Measurements from ENCODE around the gene RTL9.
A peak's percentile ranks its signal among the peaks of the same experiment; 100 is the strongest.

The RTL9 gene

DNA sequence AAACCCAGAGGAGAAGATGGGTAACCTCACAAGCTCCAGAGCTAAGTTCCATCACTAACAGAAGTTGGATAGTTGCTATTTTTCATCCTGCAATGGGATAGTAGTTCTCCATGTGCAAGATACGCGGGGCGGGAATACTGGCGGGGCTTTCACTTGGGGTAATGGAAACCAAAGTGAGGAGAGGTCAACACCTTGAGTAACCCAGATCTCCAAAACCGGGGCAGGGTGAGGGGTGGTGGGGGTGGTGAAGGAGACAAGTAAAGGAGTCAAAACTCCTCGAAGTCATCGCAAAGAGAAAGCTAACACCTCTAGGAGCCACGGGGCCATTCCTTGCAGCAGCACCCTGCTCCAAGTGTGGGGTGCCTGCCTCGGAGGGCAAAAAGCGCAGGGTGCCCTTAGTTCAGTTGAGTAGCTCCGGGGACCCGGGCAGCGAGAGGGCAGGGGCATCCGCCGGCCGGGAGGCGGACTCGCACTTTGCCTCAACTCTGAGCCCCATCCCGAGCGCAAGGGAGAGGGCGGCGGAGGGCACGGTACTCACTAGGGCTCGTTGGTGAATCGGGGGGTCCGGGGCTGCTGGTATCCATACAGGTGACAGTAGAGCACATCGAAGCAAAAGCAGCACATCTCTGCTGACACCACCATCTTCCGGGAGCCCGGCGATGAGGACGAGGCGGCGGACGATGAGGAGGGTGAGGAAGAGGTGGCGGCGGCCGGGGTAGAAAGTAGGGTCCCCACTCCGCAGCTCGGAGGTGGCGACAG is 41.4 kb upstream of the RTL9 start:
- FAIRE-seq (no peak), DNase-seq (ENCODE audit: insufficient read length, low spot score) (no peak)
- TF ChIP-seq, protein P1, sequence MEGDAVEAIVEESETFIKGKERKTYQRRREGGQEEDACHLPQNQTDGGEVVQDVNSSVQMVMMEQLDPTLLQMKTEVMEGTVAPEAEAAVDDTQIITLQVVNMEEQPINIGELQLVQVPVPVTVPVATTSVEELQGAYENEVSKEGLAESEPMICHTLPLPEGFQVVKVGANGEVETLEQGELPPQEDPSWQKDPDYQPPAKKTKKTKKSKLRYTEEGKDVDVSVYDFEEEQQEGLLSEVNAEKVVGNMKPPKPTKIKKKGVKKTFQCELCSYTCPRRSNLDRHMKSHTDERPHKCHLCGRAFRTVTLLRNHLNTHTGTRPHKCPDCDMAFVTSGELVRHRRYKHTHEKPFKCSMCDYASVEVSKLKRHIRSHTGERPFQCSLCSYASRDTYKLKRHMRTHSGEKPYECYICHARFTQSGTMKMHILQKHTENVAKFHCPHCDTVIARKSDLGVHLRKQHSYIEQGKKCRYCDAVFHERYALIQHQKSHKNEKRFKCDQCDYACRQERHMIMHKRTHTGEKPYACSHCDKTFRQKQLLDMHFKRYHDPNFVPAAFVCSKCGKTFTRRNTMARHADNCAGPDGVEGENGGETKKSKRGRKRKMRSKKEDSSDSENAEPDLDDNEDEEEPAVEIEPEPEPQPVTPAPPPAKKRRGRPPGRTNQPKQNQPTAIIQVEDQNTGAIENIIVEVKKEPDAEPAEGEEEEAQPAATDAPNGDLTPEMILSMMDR (IDR thresholded peaks at IDR 0.05; ENCODE audit: insufficient read depth, missing control alignments), result no peak

DNA sequence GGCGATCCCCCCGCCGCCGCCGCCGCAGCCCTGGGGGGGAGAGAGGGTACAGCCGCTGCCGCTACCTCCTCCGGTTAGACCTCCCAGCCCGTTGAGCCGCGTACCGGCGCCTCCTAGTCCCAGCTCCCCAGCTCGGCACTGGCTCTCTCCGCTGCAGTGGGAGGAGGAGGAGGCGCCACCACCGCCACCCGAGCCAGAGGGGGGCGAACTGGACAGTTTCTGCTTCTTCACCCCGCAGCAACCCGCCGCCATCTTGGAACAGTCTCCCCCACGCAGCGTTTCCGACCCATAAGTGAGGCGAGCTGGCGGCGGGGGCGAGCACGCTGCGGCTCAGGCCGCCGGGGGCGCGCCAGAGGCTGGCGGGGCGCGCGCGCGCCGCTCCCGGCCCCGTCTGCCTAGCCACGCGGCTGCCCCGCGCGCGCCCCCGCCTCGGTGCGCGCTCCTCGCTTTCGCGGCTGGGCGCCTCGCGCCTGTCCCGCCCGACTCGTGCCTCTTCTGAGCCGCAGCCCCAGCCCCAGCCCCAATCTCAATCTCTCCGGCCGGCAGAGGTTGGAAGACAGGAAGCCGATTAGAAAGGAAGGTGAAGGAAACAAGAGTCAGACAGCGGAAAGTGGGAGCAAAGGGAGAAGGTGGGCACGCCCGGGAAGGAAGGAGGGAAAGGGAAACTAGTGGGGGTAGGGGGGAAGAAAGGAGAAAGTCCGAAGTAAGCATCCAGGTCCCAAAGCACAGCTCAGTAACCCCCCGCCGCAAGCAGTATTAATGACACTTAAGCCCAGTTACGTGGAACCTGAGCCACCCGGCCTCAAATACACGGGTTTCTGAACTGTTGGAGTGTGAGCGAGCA is 40.6 kb upstream of the RTL9 start, which contains the start of gene AMMECR1:
TSS of gene AMMECR1 (minus strand) at position 266 of the 844 bp plus-strand sequence. CDS start at position 252, 14 bp downstream.
- FAIRE-seq (no peak), DNase-seq (ENCODE audit: insufficient read length, low spot score) (peak; percentile 18)
- TF ChIP-seq, protein P1 (IDR thresholded peaks at IDR 0.05; ENCODE audit: insufficient read depth, missing control alignments), result no peak

DNA sequence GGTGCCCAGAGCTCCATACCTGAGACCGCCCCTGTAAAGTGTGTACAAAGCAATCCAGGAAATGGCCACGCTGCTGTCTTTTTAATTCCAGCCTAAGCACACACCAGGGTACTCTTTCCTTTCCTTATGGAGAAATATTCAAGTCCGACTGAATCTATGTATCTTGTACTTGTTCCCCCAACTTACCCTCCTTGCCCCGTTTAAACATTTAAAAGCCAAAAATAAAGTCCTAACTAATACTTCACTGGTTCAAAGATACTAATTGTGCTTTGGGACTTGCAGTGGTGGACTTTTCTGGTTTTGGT is 40.0 kb upstream of the RTL9 start:
- TF ChIP-seq, protein P1 (IDR thresholded peaks at IDR 0.05; ENCODE audit: insufficient read depth, missing control alignments), result no peak
- DNase-seq (ENCODE audit: insufficient read length, low spot score) (no peak), FAIRE-seq (no peak)

DNA sequence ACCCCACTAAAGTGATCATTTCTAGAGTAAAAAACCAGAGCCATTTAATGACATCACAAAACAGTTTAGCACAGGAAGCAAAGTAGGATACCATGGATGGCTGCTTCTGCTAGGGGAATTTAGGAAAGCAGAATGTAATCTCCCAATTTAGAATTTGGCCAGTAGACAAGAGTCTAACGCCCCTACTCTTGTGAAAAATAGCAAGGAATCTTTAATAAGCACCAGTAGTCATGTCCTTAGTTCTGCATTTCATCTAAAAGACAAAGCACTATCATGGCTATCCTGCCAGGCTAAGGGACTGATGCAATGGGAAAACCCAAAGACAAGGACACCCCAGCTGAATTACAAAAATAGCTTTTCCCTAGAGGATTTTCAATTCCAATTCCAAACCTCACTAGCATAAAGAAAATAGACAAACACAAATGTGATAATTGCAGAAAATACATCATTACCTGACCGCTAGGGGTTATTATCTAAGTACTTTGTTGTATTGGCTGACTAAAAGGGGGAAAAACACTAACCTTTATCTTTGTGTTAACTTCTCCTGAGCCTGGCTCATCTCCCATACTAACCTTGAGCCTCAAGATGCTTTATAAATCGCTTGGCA is 38.2 kb upstream of the RTL9 start:
- TF ChIP-seq, protein P1 (IDR thresholded peaks at IDR 0.05; ENCODE audit: insufficient read depth, missing control alignments), result no peak
- FAIRE-seq, result no peak
- DNase-seq (ENCODE audit: insufficient read length, low spot score), result no peak

DNA sequence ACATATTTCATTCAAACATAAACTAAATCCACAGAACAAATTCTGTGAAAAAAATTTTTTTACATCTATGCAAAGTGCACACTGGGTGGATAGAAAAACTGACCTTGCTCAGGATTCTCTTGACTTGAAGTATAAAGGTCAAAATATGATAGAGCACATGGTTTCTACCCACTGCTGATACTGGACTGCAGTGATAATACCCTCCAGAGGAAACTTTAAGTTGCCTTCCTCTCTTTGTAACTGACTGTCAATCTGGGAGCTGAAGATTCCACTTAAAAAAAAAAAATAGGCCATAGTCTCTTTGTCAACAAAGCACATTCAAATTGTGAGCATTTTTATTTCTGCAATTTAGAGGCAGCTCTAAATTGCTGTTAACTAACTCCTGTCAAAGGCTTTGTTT is 37.6 kb upstream of the RTL9 start:
- no peak for FAIRE-seq
- TF ChIP-seq, protein P1 (IDR thresholded peaks at IDR 0.05; ENCODE audit: insufficient read depth, missing control alignments), result no peak

DNA sequence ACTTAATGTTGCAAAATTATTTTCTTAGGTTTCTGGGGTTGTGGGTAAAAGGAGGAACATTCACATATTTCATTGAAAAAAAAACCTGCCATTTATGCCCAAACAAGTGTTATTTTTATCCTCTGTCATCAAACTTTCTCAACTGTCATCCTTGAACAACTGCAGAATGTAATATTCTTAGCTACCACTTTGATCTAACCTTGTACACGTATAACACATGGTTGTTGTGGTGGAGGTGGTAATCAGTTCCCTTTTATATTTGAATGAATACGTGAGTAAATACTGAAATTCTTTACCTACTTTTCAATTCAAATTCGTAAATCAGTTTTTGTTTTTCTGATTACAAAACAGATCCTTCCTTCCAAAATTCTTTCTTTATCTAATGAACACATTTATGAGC is 37.0 kb upstream of the RTL9 start:
- peak; percentile 58 for FAIRE-seq
- DNase-seq (ENCODE audit: insufficient read length, low spot score), result no peak
- TF ChIP-seq, protein P1 (IDR thresholded peaks at IDR 0.05; ENCODE audit: insufficient read depth, missing control alignments), result no peak

More for the DNA sequence above, 37.6 kb upstream of the RTL9 start:
- no peak for DNase-seq (ENCODE audit: insufficient read length, low spot score)
